GM12878 (cell line): ENCODE data around the gene KCNMB2. TPM values are rescaled to one million over a fixed set of nuclear protein-coding genes. Genes with fewer than 3 reads are reported as not detected.

Experiments used
- BMI1 ChIP-seq: fragments of 450-650 bp; IDR thresholded peaks from 2 replicates; pipeline ENCODE4 v1.6.1; 2016; ENCODE audit warnings: mild to moderate bottlenecking, moderate library complexity, borderline replicate concordance
- CEBPZ ChIP-seq: fragments of 150-350 bp; IDR thresholded peaks from 2 replicates; pipeline ENCODE4 v1.6.1; 2016; ENCODE audit warnings: low read depth, low read length
- CHD1 ChIP-seq: IDR thresholded peaks from 2 replicates; pipeline ENCODE4 v1.6.1; 2012; ENCODE audit warnings: low read depth, low read length, improper control_type of control experiment
- CHD4 ChIP-seq: fragments of 200-600 bp; sonication (generic); IDR thresholded peaks from 2 replicates; pipeline ENCODE4 v1.6.1; 2016; ENCODE audit warnings: mild to moderate bottlenecking
- ESRRA ChIP-seq: IDR thresholded peaks from 2 replicates; pipeline ENCODE4 v1.6.1; 2012; ENCODE audit warnings: mild to moderate bottlenecking, low read length, improper control_type of control experiment
- FOXK2 ChIP-seq: fragments of 450-650 bp; IDR thresholded peaks from 2 replicates; pipeline ENCODE4 v1.6.1; 2017; ENCODE audit warnings: mild to moderate bottlenecking, moderate library complexity
- GATAD2B ChIP-seq: fragments of 450-650 bp; conservative IDR thresholded peaks from 2 replicates; pipeline ENCODE4 v1.6.1; 2017; ENCODE audit warnings: low read depth, mild to moderate bottlenecking, moderate library complexity
- HDGF ChIP-seq: fragments of 450-650 bp; IDR thresholded peaks from 2 replicates; pipeline ENCODE4 v1.6.1; 2016; ENCODE audit warnings: antibody characterized with exemption
- IRF3 ChIP-seq: fragments of 450-650 bp; IDR thresholded peaks from 2 replicates; pipeline ENCODE4 v1.6.1; 2014; ENCODE audit warnings: mild to moderate bottlenecking
- JUND ChIP-seq: IDR thresholded peaks from 2 replicates; pipeline ENCODE4 v1.6.1; 2012; ENCODE audit warnings: low read depth, mild to moderate bottlenecking, low read length, improper control_type of control experiment, moderate library complexity
- NFYA ChIP-seq: IDR thresholded peaks from 2 replicates; pipeline ENCODE4 v1.6.1; 2011; ENCODE audit warnings: low read depth, mild to moderate bottlenecking, low read length, improper control_type of control experiment, borderline replicate concordance
- NR2C1 ChIP-seq: fragments of 450-650 bp; IDR thresholded peaks from 2 replicates; pipeline ENCODE4 v1.6.1; 2017; ENCODE audit warnings: antibody characterized with exemption, mild to moderate bottlenecking, moderate library complexity
- RELA ChIP-seq: fragments of 450-650 bp; IDR thresholded peaks from 2 replicates; pipeline ENCODE4 v1.8.0; 2014; ENCODE audit warnings: borderline replicate concordance; ENCODE audit not compliant: partially characterized antibody
- polyA plus RNA-seq, 11 experiments: library from polyadenylated mRNA; depleted of rRNA in 4 of 11; unstranded in 6 of 11; stranded (reverse) in 5 of 11; fragments of >200 nt; fragmentation: Nextera tagmentation in 4 of 11; fragmentation: Illumina TruSeq in 1 of 11; extraction: Ambion mirVana in 4 of 11; extraction: Trizol in 1 of 11; gene quantifications; 1 replicate in 1 of 11; 2 replicates in 10 of 11; pipeline versions ENCODE4 v1.2.1 to v1.2.3, GENCODE V29; 2011 to 2016; ENCODE audit warnings: inconsistent platforms in 2 of 11, missing spikeins in 2 of 11, low read depth in 1 of 11
- total RNA-seq, 4 experiments: library from RNA; depleted of rRNA in 3 of 4; stranded (reverse); fragments of >200 nt in 3 of 4; fragmentation: Illumina TruSeq in 1 of 4; extraction: Trizol in 1 of 4; gene quantifications; 2 replicates each; pipeline versions ENCODE4 v1.2.1 to v1.2.3, GENCODE V29; 2013 to 2021
- TF ChIP-seq, protein P1 (sequence below): fragments of 450-650 bp; IDR thresholded peaks from 2 replicates; pipeline ENCODE4 v1.6.1; 2018; ENCODE audit warnings: mild to moderate bottlenecking, low read depth, moderate library complexity; ENCODE audit not compliant: partially characterized antibody

KCNMB2 gene
- total and polyA plus RNA-seq, 10 of the 15 experiments (the other 5 are each of a cell fraction or from before 2014, with no cell fraction given), result 0.22 to 18.8 (median 11.0) TPM

DNA sequence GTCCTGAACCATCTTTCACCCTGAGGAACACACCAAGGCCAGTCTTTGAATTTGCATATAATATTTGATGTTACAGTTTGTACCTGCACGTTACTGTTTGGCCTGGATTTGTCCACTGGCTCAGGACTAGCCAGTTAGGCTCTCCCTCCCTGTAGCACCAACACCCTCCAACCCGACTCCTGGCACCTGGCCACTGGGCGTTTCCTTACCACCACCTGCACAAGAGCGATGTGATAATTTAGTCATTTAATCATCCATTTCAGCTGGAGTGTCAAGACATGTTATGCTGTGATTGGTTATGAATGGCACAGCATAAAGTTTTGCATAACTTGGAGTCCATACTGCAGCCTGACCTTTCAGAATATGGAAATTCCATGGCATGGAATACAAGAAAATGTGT lies 242.4 kb downstream of the KCNMB2 start (continued):
- no peak for TF ChIP-seq IRF3
- no peak for TF ChIP-seq NFYA
- no peak for TF ChIP-seq JUND
- TF ChIP-seq CEBPZ, result no peak
- no peak for TF ChIP-seq GATAD2B
- TF ChIP-seq CHD1, result no peak
- TF ChIP-seq, protein P1, sequence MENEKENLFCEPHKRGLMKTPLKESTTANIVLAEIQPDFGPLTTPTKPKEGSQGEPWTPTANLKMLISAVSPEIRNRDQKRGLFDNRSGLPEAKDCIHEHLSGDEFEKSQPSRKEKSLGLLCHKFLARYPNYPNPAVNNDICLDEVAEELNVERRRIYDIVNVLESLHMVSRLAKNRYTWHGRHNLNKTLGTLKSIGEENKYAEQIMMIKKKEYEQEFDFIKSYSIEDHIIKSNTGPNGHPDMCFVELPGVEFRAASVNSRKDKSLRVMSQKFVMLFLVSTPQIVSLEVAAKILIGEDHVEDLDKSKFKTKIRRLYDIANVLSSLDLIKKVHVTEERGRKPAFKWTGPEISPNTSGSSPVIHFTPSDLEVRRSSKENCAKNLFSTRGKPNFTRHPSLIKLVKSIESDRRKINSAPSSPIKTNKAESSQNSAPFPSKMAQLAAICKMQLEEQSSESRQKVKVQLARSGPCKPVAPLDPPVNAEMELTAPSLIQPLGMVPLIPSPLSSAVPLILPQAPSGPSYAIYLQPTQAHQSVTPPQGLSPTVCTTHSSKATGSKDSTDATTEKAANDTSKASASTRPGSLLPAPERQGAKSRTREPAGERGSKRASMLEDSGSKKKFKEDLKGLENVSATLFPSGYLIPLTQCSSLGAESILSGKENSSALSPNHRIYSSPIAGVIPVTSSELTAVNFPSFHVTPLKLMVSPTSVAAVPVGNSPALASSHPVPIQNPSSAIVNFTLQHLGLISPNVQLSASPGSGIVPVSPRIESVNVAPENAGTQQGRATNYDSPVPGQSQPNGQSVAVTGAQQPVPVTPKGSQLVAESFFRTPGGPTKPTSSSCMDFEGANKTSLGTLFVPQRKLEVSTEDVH, result no peak
- no peak for TF ChIP-seq HDGF
- TF ChIP-seq RELA, result no peak
- TF ChIP-seq BMI1, result no peak
- TF ChIP-seq CHD4, result no peak
- no peak for TF ChIP-seq NR2C1
- no peak for TF ChIP-seq ESRRA
- TF ChIP-seq FOXK2, result no peak
